Measurements from ENCODE around the gene MRPL54.
A peak's percentile ranks its signal among the peaks of the same experiment; 100 is the strongest.

MRPL54 gene

DNA sequence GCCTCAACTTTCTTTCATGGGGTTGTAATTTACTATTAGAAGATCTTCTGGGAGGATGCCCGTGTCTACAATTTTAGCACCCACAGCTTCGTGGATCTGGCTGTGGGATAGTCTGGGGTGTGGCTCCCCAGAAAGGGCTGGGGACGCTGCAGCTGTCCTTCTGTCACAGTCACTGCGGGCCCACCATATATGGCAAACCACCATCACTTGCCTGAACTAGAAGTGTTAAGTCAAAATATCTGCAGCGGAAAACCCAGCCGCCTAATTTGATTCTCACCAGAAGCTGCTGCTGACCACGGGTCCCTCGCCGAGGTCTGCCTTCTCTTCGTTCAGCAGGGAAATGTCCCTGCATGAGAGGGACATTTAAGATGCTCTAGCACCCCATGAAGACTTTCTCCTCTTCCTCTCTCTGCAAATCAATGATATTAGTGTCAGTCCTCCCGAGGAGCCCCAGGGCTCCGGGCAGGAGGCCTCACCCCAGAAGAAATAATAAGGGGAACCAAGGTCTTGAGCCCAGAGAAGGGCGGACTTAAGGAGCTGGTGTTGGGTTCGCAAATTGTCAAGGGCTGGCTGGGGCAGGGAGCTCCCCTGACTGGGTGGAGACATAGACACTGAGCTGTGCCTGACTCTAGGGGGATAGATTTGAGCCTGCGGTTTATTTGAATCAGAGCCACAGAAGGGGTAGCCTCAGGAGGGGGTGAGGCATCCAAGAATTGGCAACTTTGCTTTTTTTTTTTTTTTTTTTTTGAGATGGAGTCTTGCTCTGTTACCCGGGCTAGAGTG lies 26.7 kb downstream of the MRPL54 start:
- Histone ChIP-seq H3K4me1 (ENCODE audit: control insufficient read depth, insufficient read depth, low read length) (no peaks in the 10 kb centered on the region), H3K36me3 (ENCODE audit: control insufficient read depth in 2 of 2, insufficient read depth in 2 of 2, low read length in 2 of 2) (no peaks in the 10 kb centered on the region), H3K4me3 (ENCODE audit: low read length in 2 of 2) (no peak overlapping the region), H3K27ac (ENCODE audit: low read length) (no peak overlapping the region), H3K9me3 (ENCODE audit: control insufficient read depth in 2 of 2, low read length in 2 of 2) (peaks cover 0 to 5% of the 10 kb centered on the region in 2 donors), H3K27me3 (ENCODE audit: control insufficient read depth in 1 of 2, insufficient read depth in 2 of 2, low read length in 2 of 2) (peaks cover 14 to 17% of the 10 kb centered on the region in 2 donors), H3K9ac (ENCODE audit: low read length in 2 of 2) (no peak overlapping the region)

GRCh38 chr19:3790209-3790734 lies 27.8 kb downstream of the MRPL54 start:
- no peaks in the 10 kb centered on the region for H3K4me1 ChIP-seq (ENCODE audit: control insufficient read depth, insufficient read depth, low read length)
- H3K27me3 ChIP-seq (ENCODE audit: control insufficient read depth in 1 of 2, insufficient read depth in 2 of 2, low read length in 2 of 2) = peaks cover 5 to 7% of the 10 kb centered on the region in 2 donors
- H3K36me3 ChIP-seq (ENCODE audit: control insufficient read depth in 2 of 2, insufficient read depth in 2 of 2, low read length in 2 of 2) = no peaks in the 10 kb centered on the region

GRCh38 chr19:3790941-3791340 lies 28.5 kb downstream of the MRPL54 start:
- Histone ChIP-seq H3K27me3 (ENCODE audit: control insufficient read depth in 1 of 2, insufficient read depth in 2 of 2, low read length in 2 of 2) (peaks cover 1 to 5% of the 10 kb centered on the region in 2 donors), H3K9me3 (ENCODE audit: control insufficient read depth in 2 of 2, low read length in 2 of 2) (peaks cover 0 to 5% of the 10 kb centered on the region in 2 donors), H3K36me3 (ENCODE audit: control insufficient read depth in 2 of 2, insufficient read depth in 2 of 2, low read length in 2 of 2) (no peaks in the 10 kb centered on the region), H3K4me1 (ENCODE audit: control insufficient read depth, insufficient read depth, low read length) (no peaks in the 10 kb centered on the region), H3K4me3 (ENCODE audit: low read length in 2 of 2) (no peak overlapping the region), H3K27ac (ENCODE audit: low read length) (no peak overlapping the region), H3K9ac (ENCODE audit: low read length in 2 of 2) (no peak overlapping the region)

More at GRCh38 chr19:3790209-3790734, 27.8 kb downstream of the MRPL54 start:
- Histone ChIP-seq H3K27ac (ENCODE audit: low read length) (no peak overlapping the region), H3K9me3 (ENCODE audit: control insufficient read depth in 2 of 2, low read length in 2 of 2) (peaks cover 0 to 5% of the 10 kb centered on the region in 2 donors), H3K4me3 (ENCODE audit: low read length in 2 of 2) (no peak overlapping the region), H3K9ac (ENCODE audit: low read length in 2 of 2) (no peak overlapping the region)

DNA sequence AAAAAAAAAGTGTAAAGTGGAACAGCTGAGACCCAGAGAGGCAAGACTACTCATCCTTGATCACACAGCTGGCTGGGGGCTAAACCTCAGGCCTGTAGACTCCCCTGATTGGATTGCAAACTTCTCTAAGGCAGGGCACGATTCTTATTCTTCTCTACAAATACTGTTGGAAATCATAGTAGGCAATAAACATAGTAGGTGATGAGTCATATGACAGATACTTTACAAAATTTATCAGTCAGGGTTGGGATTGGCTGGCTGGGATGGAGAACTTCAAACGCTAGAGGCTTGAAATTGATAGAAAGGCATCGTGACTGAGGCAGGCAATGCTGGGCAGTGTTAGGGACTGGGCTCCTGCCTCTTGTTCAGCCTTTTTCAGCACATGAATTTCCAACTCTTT lies 29.6 kb downstream of the MRPL54 start:
- H3K27ac ChIP-seq (ENCODE audit: low read length) = no peak overlapping the region
- H3K9ac ChIP-seq (ENCODE audit: low read length in 2 of 2) = no peak overlapping the region
- no peaks in the 10 kb centered on the region for H3K36me3 ChIP-seq (ENCODE audit: control insufficient read depth in 2 of 2, insufficient read depth in 2 of 2, low read length in 2 of 2)
- H3K4me1 ChIP-seq (ENCODE audit: control insufficient read depth, insufficient read depth, low read length) = no peaks in the 10 kb centered on the region
- H3K4me3 ChIP-seq (ENCODE audit: low read length in 2 of 2) = no peak overlapping the region
- peaks cover 0 to 5% of the 10 kb centered on the region in 2 donors for H3K27me3 ChIP-seq (ENCODE audit: control insufficient read depth in 1 of 2, insufficient read depth in 2 of 2, low read length in 2 of 2)
- H3K9me3 ChIP-seq (ENCODE audit: control insufficient read depth in 2 of 2, low read length in 2 of 2) = peaks cover 5 to 6% of the 10 kb centered on the region in 2 donors

DNA sequence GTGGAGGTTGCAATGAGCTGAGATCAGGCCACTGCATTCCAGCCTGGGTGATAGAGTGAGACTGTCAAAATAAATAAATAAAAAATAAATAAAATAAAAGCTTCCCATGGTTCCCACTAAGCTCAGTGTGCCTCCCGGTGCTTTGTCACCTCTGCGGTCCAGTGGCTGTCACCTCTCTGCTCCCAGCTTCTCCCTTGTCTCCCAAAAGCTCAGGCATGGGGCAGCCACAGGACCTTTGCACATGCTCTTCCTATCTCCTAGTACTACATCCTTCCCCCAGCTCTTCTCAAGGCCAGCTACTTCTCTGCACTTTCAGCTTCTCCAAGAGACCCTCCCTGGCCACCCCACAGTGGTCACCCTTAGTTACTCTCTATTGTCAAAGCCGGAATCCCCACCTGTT lies 31.3 kb downstream of the MRPL54 start:
- H3K27me3 ChIP-seq (ENCODE audit: control insufficient read depth in 1 of 2, insufficient read depth in 2 of 2, low read length in 2 of 2) = peaks cover 2 to 6% of the 10 kb centered on the region in 2 donors
- no peaks in the 10 kb centered on the region for H3K4me1 ChIP-seq (ENCODE audit: control insufficient read depth, insufficient read depth, low read length)
- H3K9me3 ChIP-seq (ENCODE audit: control insufficient read depth in 2 of 2, low read length in 2 of 2) = peaks cover 5 to 6% of the 10 kb centered on the region in 2 donors
- no peak overlapping the region for H3K9ac ChIP-seq (ENCODE audit: low read length in 2 of 2)
- no peak overlapping the region for H3K4me3 ChIP-seq (ENCODE audit: low read length in 2 of 2)
- H3K36me3 ChIP-seq (ENCODE audit: control insufficient read depth in 2 of 2, insufficient read depth in 2 of 2, low read length in 2 of 2) = no peaks in the 10 kb centered on the region
- H3K27ac ChIP-seq (ENCODE audit: low read length) = no peak overlapping the region

- Histone ChIP-seq H3K4me1 (ENCODE audit: control insufficient read depth, insufficient read depth, low read length) (peaks cover 3% of the 10 kb centered on the region), H3K36me3 (ENCODE audit: control insufficient read depth in 2 of 2, insufficient read depth in 2 of 2, low read length in 2 of 2) (no peaks in the 10 kb centered on the region), H3K9ac (ENCODE audit: low read length in 2 of 2) (no peak overlapping the region), H3K27ac (ENCODE audit: low read length) (no peak overlapping the region), H3K27me3 (ENCODE audit: control insufficient read depth in 1 of 2, insufficient read depth in 2 of 2, low read length in 2 of 2) (peaks cover 12 to 18% of the 10 kb centered on the region in 2 donors), H3K9me3 (ENCODE audit: control insufficient read depth in 2 of 2, low read length in 2 of 2) (peaks cover 0 to 6% of the 10 kb centered on the region in 2 donors), H3K4me3 (ENCODE audit: low read length in 2 of 2) (no peak overlapping the region)
Measured at GRCh38 chr19:3796358-3796757, 33.9 kb downstream of the MRPL54 start.

DNA sequence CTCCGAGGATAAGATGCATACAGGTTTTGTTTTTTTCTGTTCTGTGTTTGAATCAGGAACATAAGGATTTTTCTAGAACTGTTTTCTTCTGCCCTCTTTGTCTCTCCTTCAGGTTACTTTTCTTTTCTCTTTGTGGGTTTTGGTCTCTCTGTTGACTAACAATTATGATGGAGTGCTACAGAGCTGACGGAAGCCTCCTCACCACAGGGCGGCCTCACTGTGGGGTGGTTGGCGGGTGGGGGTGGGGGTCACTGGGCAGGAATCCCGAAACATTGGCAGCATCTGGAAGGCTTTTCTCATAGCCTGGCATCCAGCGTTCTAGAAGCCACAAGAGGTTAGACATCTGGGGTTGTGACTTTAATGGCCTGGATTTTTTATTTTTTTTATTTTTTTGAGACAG lies 35.7 kb downstream of the MRPL54 start:
- Histone ChIP-seq H3K27me3 (ENCODE audit: control insufficient read depth in 1 of 2, insufficient read depth in 2 of 2, low read length in 2 of 2) (peaks cover 22 to 24% of the 10 kb centered on the region in 2 donors), H3K4me3 (ENCODE audit: low read length in 2 of 2) (no peak overlapping the region)

DNA sequence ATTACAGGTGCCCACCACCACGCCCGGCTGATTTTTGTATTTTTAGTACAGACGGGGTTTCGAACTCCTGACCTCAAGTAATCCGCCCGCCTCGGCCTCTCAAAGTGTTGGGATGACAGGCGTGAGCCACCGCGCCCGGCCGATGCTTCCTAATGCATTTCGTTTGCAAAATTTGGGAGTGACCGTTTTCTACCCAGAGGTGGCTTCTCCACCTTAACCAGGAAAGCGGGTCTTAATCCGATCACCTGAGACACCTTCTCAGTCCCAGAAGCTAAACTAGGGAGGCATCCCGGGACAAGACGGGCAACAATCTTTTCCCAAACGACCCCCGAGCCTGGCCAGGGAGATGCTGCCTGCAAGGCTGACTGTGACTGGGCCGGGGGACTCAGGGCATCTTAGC lies 38.5 kb downstream of the MRPL54 start:
- Histone ChIP-seq H3K36me3 (ENCODE audit: control insufficient read depth in 2 of 2, insufficient read depth in 2 of 2, low read length in 2 of 2) (no peaks in the 10 kb centered on the region), H3K4me3 (ENCODE audit: low read length in 2 of 2) (peak overlapping the region in 1 of 2 donors; percentile 52), H3K27ac (ENCODE audit: low read length) (no peak overlapping the region), H3K27me3 (ENCODE audit: control insufficient read depth in 1 of 2, insufficient read depth in 2 of 2, low read length in 2 of 2) (peaks cover 22 to 29% of the 10 kb centered on the region in 2 donors), H3K9ac (ENCODE audit: low read length in 2 of 2) (no peak overlapping the region), H3K9me3 (ENCODE audit: control insufficient read depth in 2 of 2, low read length in 2 of 2) (peaks cover 0 to 6% of the 10 kb centered on the region in 2 donors), H3K4me1 (ENCODE audit: control insufficient read depth, insufficient read depth, low read length) (peaks cover 9% of the 10 kb centered on the region)

More for the DNA sequence above, 35.7 kb downstream of the MRPL54 start:
- Histone ChIP-seq H3K27ac (ENCODE audit: low read length) (no peak overlapping the region), H3K9me3 (ENCODE audit: control insufficient read depth in 2 of 2, low read length in 2 of 2) (peaks cover 0 to 6% of the 10 kb centered on the region in 2 donors), H3K4me1 (ENCODE audit: control insufficient read depth, insufficient read depth, low read length) (peaks cover 9% of the 10 kb centered on the region), H3K36me3 (ENCODE audit: control insufficient read depth in 2 of 2, insufficient read depth in 2 of 2, low read length in 2 of 2) (no peaks in the 10 kb centered on the region), H3K9ac (ENCODE audit: low read length in 2 of 2) (no peak overlapping the region)

DNA sequence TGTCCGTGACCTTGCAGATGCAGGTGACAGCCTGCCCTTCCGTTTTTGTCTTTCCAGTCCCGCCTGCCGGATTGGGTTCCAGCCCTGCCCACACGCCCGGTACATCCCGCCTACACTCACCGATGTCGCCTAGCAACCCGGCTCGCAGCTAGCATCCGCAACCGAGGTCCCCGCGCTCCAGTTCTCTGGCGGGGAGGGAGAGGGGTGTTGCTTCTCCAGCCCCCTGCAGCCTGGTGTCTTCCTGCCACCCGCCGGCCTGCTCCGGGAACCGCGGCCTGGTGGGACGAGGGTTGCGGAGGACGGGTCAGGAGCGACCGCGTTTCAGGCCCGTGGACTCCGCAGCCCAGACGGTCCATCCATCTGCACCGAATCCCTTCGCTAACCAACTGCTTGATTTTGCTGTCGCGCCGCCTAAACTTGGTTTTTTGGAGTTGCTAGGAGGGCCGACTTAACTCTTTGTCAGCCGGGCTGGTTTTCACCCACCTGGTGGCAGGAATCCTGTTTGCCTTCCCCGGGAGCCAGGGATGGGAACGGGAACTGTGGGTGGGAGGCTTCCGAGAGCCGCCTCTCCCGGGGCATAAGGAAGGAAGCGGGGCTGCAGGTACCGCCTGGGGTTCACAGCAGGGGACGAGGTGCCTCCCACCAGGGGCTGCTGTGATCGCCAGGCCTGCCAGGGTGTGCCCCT lies 39.1 kb downstream of the MRPL54 start:
- H3K4me3 ChIP-seq (ENCODE audit: low read length in 2 of 2) = peak overlapping the region; percentile 16 to 52
- no peak overlapping the region for H3K27ac ChIP-seq (ENCODE audit: low read length)
- H3K4me1 ChIP-seq (ENCODE audit: control insufficient read depth, insufficient read depth, low read length) = peaks cover 9% of the 10 kb centered on the region
- no peak overlapping the region for H3K9ac ChIP-seq (ENCODE audit: low read length in 2 of 2)
- no peaks in the 10 kb centered on the region for H3K36me3 ChIP-seq (ENCODE audit: control insufficient read depth in 2 of 2, insufficient read depth in 2 of 2, low read length in 2 of 2)
- H3K9me3 ChIP-seq (ENCODE audit: control insufficient read depth in 2 of 2, low read length in 2 of 2) = peaks cover 0 to 5% of the 10 kb centered on the region in 2 donors
- H3K27me3 ChIP-seq (ENCODE audit: control insufficient read depth in 1 of 2, insufficient read depth in 2 of 2, low read length in 2 of 2) = peaks cover 22 to 29% of the 10 kb centered on the region in 2 donors

- H3K36me3 ChIP-seq (ENCODE audit: control insufficient read depth in 2 of 2, insufficient read depth in 2 of 2, low read length in 2 of 2) = no peaks in the 10 kb centered on the region
- peaks cover 0 to 2% of the 10 kb centered on the region in 2 donors for H3K9me3 ChIP-seq (ENCODE audit: control insufficient read depth in 2 of 2, low read length in 2 of 2)
- H3K9ac ChIP-seq (ENCODE audit: low read length in 2 of 2) = no peak overlapping the region
- H3K27me3 ChIP-seq (ENCODE audit: control insufficient read depth in 1 of 2, insufficient read depth in 2 of 2, low read length in 2 of 2) = peaks cover 22 to 29% of the 10 kb centered on the region in 2 donors
- H3K4me1 ChIP-seq (ENCODE audit: control insufficient read depth, insufficient read depth, low read length) = peaks cover 9% of the 10 kb centered on the region
- H3K4me3 ChIP-seq (ENCODE audit: low read length in 2 of 2) = no peak overlapping the region
- H3K27ac ChIP-seq (ENCODE audit: low read length) = no peak overlapping the region
Measured at GRCh38 chr19:3803114-3803888, 40.8 kb downstream of the MRPL54 start.

Data from stomach smooth muscle (tissue), 2 donors.